ENCODE data around the gene OTUD7B.

The OTUD7B gene

GRCh38 chr1:149993764-149994163 is 16.8 kb downstream of the OTUD7B start:
- no peak overlapping the region for H3K4me3 ChIP-seq
- H3K4me1 ChIP-seq: peaks cover 0 to 48% (median 32%) of the 10 kb centered on the region in 4 donors
- DNase-seq: no peak
- H3K27me3 ChIP-seq: no peaks in the 10 kb centered on the region
- intact Hi-C loops (cut with DNase I; ENCODE audit: low total_unique reads): no loop called here
- no peaks in the 10 kb centered on the region for H3K36me3 ChIP-seq
- TF ChIP-seq CTCF (IDR thresholded peaks at IDR 0.05): no peak
- H3K9me3 ChIP-seq: no peaks in the 10 kb centered on the region
- no peak overlapping the region for H3K27ac ChIP-seq

DNA sequence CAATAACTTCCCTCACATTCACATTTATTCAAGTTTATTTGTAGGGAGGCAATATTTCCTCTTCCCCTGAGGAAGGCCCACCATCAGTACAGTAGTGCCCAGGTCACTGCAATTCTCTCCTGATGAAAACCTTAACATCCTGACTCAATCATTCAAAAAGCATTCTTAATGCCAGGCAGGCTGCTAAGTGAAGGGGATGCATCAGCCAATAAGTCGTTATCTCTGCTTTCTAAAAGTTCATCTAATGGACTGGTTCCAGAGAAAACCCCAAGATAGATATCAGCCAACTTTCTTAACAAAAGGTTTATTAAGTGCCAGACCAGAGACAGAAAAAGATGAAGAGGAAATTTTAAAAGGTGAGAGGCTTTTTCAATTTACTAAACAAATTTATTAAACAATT is 17.3 kb downstream of the OTUD7B start:
- Histone ChIP-seq H3K27ac (no peak overlapping the region), H3K36me3 (no peaks in the 10 kb centered on the region), H3K4me1 (peaks cover 0 to 48% (median 33%) of the 10 kb centered on the region in 4 donors), H3K4me3 (no peak overlapping the region), H3K27me3 (no peaks in the 10 kb centered on the region), H3K9me3 (no peaks in the 10 kb centered on the region)
- no peak for TF ChIP-seq CTCF (IDR thresholded peaks at IDR 0.05)
- DNase-seq: no peak
- intact Hi-C loops (cut with DNase I; ENCODE audit: low total_unique reads): no loop called here

DNA sequence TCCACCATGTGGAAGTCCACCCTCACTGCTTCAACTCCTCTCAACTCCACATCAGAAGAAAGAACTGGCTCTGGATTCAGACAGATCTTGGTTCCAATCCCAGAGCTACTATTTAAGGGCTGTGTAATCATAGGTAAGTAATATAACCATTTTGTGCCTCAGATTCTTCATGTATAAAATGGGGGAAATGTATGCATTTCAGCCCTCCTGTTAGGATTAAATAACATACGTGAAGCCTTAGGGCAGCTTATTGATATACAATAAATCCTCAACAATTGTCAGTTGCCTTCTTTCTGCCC is 23.3 kb downstream of the OTUD7B start:
- no peak for TF ChIP-seq CTCF (IDR thresholded peaks at IDR 0.05)
- Histone ChIP-seq H3K4me1 (peaks cover 0 to 35% (median 21%) of the 10 kb centered on the region in 4 donors), H3K36me3 (no peaks in the 10 kb centered on the region), H3K4me3 (no peak overlapping the region), H3K27me3 (no peaks in the 10 kb centered on the region), H3K9me3 (no peaks in the 10 kb centered on the region), H3K27ac (peak overlapping the region; percentile 3 to 47)
- intact Hi-C loops (cut with DNase I; ENCODE audit: low total_unique reads): no loop called here
- no peak for DNase-seq

DNA sequence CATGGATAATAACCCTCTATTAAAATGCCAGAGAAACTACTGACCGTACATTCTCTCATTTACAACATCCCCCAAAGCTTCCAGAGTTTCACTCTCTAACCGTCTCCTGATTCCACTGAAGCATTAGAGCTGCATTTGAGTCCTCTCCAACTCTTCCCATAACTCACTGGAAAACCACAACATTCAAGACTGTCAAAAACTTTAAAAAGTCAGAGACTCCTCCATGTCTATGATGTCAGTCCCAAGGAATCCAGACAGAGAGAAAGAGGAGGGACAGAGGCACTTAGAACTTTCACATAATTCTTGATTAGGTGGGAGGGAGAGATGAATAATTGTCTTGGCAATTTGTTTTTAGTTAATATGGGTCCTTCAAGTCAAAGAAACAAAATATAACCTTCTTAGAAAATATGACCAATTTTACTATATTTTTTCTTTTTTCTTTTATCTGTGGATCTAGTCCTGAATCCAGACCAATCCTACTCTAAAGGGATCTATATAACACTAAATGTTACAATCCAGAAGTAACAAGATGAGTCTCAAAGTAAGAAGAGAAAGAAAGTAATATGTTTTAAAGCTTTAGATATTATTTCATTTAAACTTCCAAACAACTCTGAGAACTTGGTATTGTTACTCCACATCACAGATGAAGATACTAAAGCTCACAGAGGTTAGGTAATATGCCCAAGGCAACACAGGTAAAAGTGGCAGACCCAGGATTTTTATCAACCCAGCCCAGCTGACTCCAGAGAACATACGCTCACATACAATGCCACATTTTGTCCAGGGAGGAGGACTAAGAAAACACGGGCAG is 23.8 kb downstream of the OTUD7B start:
- H3K36me3 ChIP-seq: no peaks in the 10 kb centered on the region
- peaks cover 0 to 35% (median 21%) of the 10 kb centered on the region in 4 donors for H3K4me1 ChIP-seq
- no peak overlapping the region for H3K4me3 ChIP-seq
- DNase-seq: no peak
- H3K9me3 ChIP-seq: no peaks in the 10 kb centered on the region
- no peaks in the 10 kb centered on the region for H3K27me3 ChIP-seq
- intact Hi-C loops (cut with DNase I; ENCODE audit: low total_unique reads): no loop called here
- TF ChIP-seq CTCF (IDR thresholded peaks at IDR 0.05): no peak
- peak overlapping the region; percentile 3 to 47 for H3K27ac ChIP-seq

GRCh38 chr1:149979972-149980540 is 30.5 kb downstream of the OTUD7B start:
- no peak for TF ChIP-seq CTCF (IDR thresholded peaks at IDR 0.05)
- H3K4me1 ChIP-seq: peaks cover 0 to 27% (median 14%) of the 10 kb centered on the region in 4 donors
- DNase-seq: no peak
- peaks cover 19 to 23% (median 20%) of the 10 kb centered on the region in 3 donors for H3K36me3 ChIP-seq
- no peaks in the 10 kb centered on the region for H3K9me3 ChIP-seq
- intact Hi-C loops (cut with DNase I; ENCODE audit: low total_unique reads): no loop called here
- H3K27ac ChIP-seq: no peak overlapping the region
- H3K4me3 ChIP-seq: no peak overlapping the region
- H3K27me3 ChIP-seq: no peaks in the 10 kb centered on the region

All from tibial artery (tissue), 4 donors.